ENCODE measurements around the gene LATS2.

- TF ChIP-seq, protein P1, sequence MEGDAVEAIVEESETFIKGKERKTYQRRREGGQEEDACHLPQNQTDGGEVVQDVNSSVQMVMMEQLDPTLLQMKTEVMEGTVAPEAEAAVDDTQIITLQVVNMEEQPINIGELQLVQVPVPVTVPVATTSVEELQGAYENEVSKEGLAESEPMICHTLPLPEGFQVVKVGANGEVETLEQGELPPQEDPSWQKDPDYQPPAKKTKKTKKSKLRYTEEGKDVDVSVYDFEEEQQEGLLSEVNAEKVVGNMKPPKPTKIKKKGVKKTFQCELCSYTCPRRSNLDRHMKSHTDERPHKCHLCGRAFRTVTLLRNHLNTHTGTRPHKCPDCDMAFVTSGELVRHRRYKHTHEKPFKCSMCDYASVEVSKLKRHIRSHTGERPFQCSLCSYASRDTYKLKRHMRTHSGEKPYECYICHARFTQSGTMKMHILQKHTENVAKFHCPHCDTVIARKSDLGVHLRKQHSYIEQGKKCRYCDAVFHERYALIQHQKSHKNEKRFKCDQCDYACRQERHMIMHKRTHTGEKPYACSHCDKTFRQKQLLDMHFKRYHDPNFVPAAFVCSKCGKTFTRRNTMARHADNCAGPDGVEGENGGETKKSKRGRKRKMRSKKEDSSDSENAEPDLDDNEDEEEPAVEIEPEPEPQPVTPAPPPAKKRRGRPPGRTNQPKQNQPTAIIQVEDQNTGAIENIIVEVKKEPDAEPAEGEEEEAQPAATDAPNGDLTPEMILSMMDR (IDR thresholded peaks at IDR 0.05) = no peak
- no peak for TF ChIP-seq POLR2A (IDR thresholded peaks at IDR 0.05)
Observed at GRCh38 chr13:21079221-21079620, 17.8 kb upstream of the LATS2 start.

All from testis (tissue), 2 donors.